Measurements from ENCODE around the gene HTR3A.

DNA sequence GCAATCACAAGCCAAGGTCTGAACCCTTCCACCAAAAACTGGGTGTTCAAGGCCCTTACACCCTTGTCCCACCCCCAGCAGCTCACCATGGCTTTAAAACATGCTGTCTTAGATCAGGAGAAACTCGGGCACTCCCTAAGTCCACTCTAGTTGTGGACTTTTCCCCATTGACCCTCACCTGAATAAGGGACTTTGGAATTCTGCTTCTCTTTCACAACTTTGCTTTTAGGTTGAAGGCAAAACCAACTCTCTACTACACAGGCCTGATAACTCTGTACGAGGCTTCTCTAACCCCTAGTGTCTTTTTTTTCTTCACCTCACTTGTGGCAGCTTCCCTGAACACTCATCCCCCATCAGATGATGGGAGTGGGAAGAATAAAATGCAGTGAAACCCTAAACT, 15.0 kb downstream of the HTR3A start:
- TF ChIP-seq, protein P1, sequence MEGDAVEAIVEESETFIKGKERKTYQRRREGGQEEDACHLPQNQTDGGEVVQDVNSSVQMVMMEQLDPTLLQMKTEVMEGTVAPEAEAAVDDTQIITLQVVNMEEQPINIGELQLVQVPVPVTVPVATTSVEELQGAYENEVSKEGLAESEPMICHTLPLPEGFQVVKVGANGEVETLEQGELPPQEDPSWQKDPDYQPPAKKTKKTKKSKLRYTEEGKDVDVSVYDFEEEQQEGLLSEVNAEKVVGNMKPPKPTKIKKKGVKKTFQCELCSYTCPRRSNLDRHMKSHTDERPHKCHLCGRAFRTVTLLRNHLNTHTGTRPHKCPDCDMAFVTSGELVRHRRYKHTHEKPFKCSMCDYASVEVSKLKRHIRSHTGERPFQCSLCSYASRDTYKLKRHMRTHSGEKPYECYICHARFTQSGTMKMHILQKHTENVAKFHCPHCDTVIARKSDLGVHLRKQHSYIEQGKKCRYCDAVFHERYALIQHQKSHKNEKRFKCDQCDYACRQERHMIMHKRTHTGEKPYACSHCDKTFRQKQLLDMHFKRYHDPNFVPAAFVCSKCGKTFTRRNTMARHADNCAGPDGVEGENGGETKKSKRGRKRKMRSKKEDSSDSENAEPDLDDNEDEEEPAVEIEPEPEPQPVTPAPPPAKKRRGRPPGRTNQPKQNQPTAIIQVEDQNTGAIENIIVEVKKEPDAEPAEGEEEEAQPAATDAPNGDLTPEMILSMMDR (IDR thresholded peaks at IDR 0.05) = no peak
- no peak for TF ChIP-seq POLR2A (IDR thresholded peaks at IDR 0.05)
- no peak for TF ChIP-seq POLR2AphosphoS5 (IDR thresholded peaks at IDR 0.05)
